ENCODE data around the gene OFD1.

DNA sequence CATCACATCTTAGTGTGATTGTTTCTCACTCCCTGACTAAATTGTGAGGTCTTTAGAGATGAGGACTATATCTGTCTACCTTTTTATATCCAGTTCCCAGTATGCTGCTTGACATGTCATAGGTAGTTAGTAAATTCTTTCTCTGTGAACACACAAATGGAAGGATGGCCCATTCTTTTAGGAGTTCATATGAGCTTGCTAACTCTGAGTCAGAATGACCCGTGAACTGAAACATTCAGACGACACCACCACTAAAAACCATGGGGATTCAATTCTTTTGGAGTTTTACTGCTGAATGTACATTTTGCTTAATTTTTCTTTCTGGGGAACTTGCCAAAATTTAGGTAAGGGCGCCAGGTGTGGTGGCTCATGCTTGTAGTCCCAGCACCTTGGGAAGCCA lies 13.9 kb downstream of the OFD1 start:
- no peak for TF ChIP-seq EZH2phosphoT487 (IDR thresholded peaks at IDR 0.05; ENCODE audit: low read depth)
- TF ChIP-seq, protein P1, sequence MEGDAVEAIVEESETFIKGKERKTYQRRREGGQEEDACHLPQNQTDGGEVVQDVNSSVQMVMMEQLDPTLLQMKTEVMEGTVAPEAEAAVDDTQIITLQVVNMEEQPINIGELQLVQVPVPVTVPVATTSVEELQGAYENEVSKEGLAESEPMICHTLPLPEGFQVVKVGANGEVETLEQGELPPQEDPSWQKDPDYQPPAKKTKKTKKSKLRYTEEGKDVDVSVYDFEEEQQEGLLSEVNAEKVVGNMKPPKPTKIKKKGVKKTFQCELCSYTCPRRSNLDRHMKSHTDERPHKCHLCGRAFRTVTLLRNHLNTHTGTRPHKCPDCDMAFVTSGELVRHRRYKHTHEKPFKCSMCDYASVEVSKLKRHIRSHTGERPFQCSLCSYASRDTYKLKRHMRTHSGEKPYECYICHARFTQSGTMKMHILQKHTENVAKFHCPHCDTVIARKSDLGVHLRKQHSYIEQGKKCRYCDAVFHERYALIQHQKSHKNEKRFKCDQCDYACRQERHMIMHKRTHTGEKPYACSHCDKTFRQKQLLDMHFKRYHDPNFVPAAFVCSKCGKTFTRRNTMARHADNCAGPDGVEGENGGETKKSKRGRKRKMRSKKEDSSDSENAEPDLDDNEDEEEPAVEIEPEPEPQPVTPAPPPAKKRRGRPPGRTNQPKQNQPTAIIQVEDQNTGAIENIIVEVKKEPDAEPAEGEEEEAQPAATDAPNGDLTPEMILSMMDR (IDR thresholded peaks at IDR 0.05; ENCODE audit: low read depth, low read length) = no peak
